Measurements from ENCODE around the gene RBBP8.

Gene RBBP8

GRCh38 chr18:23059541-23060465 lies 126.7 kb downstream of the RBBP8 start:
- no peak for DNase-seq (ENCODE audit: low read depth in 2 of 2)

DNA sequence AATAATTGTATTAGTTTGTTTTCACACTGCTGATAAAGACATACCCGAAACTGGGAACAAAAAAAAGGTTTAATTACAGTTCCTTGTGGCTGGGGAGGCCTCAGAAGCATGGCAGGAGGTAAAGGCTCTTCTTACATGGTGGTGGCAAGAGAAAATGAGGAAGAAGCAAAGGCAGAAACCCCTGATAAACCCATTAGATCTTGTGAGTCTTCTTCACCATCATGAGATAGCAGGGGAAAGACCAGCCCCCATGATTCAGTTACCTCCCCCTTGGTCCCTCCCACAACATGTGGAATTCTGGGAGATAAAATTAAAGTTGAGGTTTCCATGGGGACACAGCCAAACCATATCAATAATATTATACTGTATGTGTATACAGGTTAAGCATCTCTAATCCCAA lies 128.9 kb downstream of the RBBP8 start:
- DNase-seq (ENCODE audit: low read depth in 2 of 2): no peak

GRCh38 chr18:23063502-23063901 lies 130.4 kb downstream of the RBBP8 start:
- no peak for DNase-seq (ENCODE audit: low read depth in 2 of 2)

- no peak for DNase-seq (ENCODE audit: low read depth in 2 of 2)
These were observed 132.2 kb downstream of the RBBP8 start for GRCh38 chr18:23065234-23065806.

- peak in 1 of 2 experiments; percentile 51 for DNase-seq (ENCODE audit: low read depth in 2 of 2)
These were observed 132.9 kb downstream of the RBBP8 start for GRCh38 chr18:23066060-23066459.

- DNase-seq (ENCODE audit: low read depth in 2 of 2): no peak
These were observed 133.4 kb downstream of the RBBP8 start for GRCh38 chr18:23066504-23067039.

- DNase-seq (ENCODE audit: low read depth in 2 of 2): no peak
These were observed 134.1 kb downstream of the RBBP8 start for GRCh38 chr18:23067236-23067635.

DNA sequence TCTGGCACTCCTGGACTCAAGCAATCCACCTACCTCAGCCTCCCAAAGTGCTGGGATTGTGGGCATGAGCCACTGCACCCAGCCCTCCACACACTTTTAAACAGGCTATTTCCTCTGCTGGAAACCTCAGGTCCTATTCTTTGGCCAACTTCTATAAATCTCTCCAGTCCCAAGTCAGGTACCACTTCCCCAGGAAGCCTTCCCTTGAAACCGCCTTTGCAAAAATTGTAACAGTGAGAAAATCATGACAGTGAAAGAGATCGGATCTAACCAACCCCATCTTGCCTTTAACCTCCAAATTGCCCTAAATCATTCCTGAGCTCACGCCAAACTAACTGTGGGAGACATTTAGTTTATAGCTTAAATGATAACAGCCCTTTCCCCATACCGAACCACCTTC lies 134.9 kb downstream of the RBBP8 start:
- DNase-seq (ENCODE audit: low read depth in 2 of 2): no peak

DNA sequence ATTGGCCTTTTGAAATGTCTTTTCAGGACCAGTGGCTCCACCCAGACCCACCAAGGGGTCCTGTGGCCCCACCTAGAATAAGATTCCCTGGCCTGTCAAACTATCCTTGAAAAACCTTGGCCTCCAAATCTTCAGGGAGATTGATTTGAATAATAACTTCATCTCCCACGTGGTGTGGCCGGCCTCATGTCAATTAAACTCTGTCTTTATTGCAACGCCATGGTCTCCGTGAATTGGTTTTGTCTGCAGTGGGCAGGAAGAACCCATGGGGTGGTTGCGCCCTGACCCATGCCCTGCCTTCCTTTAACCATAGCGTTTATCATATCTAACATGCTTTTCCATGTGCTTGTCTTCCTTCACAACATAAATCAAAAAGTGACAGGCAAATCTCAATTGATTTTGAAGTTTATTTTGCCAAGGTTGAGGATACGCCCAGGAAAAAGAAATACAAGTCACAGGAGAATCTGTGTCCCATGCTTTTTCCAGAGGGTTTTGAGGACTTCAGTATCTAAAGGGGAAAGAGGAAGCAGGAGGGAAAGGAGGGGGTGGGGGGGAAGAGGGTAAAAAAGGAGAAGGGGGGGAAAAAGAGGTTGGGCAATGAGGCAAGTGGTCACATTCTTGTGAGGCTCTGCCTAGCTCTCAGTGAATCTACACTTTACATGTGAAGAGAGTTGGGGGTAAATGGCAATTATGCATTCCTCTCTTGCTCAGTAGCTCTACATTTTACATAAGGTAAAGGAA lies 135.6 kb downstream of the RBBP8 start:
- no peak for DNase-seq (ENCODE audit: low read depth in 2 of 2)

- no peak for DNase-seq (ENCODE audit: low read depth in 2 of 2)
These were observed 136.4 kb downstream of the RBBP8 start for GRCh38 chr18:23069481-23069880.

- DNase-seq (ENCODE audit: low read depth in 2 of 2): no peak
These were observed 136.8 kb downstream of the RBBP8 start for GRCh38 chr18:23069898-23070297.

DNA sequence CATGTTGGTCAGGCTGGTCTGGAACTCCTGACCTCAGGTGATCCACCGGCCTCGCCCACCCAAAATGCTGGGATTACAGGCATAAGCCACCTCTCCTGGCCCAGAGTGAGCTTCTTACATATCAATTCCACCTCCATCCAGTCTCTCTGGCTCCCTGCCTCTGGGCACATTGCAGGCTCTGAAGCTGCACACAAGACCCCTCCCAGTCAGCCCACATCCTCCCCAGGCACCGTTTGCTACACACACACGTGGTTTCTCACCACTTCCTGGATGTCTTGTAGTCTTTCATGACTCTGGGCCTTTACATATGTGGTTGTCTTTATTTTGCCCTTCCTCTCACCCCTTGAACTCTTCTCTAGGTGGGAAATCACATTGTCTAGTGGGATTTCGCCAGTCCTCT lies 138.2 kb downstream of the RBBP8 start:
- DNase-seq (ENCODE audit: low read depth in 2 of 2): no peak

- no peak for DNase-seq (ENCODE audit: low read depth in 2 of 2)
These were observed 139.0 kb downstream of the RBBP8 start for GRCh38 chr18:23072079-23072478.

DNA sequence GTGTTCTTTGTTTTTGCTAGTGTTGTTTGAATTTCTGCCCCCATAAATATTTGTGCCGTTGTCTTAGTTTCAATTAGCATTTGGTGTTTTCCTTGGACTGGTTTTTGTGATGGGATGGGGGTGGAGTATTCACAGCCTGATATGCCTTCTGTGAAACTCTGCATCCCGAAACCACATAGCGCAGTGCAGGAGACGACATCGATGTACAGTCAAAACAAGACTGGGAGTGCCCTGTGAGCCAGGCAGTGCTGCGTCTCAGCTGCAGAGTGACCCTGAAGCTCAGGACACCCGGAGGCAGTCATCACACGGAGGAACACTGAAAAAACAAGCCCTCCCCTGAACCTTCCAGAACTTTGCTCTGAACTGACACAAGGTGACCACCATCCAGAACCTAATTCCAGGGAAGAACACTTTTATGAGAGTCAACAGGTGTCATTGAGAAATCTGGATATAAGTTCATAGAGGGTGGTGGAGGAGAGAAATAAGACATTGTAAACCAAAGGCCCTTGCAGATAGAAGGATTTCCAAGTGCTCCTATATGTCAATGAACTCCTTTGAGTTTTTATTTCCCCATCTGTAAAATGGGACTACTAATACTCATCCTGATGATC lies 141.0 kb downstream of the RBBP8 start:
- DNase-seq (ENCODE audit: low read depth in 2 of 2): no peak
